ENCODE measurements around the gene BACH2.

DNA sequence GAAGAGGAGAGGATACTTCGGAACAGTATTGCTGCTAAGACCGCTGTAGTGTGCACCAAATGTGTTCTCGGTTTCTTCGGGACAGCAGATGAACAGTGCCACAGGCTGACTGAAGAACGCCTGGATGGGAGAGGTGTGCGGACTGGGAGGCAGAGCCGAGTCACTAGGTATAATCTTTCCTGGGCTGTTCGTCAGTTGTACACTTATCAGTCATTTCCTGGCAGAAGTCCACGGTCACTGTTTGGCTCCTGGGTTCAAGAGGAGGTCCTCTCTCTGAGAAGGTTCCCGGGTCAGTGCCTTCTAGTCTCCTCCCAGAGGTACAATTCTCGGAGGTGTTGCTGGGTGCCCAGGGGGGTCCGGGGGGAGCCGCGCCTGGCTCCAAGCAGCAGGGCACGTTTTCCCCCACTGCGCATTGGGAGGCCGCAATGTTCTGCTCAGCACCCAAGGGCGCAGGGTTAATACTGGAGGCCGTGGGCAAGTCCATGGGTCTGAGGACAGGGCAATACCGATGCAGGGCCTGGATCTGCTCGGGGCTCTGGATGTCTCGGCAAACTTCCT lies 364.3 kb downstream of the BACH2 start:
- TF ChIP-seq CREB1 (CRISPR knock-in tag; IDR thresholded peaks at IDR 0.05; ENCODE audit: low read depth) (no peak), POLR2AphosphoS5 (IDR thresholded peaks at IDR 0.05; ENCODE audit: low read depth) (no peak), EZH2 (IDR thresholded peaks at IDR 0.05; ENCODE audit: low read depth, unreplicated experiment) (no peak), EZH2phosphoT487 (IDR thresholded peaks at IDR 0.05; ENCODE audit: unreplicated experiment) (no peak)
- TF ChIP-seq, protein P1, sequence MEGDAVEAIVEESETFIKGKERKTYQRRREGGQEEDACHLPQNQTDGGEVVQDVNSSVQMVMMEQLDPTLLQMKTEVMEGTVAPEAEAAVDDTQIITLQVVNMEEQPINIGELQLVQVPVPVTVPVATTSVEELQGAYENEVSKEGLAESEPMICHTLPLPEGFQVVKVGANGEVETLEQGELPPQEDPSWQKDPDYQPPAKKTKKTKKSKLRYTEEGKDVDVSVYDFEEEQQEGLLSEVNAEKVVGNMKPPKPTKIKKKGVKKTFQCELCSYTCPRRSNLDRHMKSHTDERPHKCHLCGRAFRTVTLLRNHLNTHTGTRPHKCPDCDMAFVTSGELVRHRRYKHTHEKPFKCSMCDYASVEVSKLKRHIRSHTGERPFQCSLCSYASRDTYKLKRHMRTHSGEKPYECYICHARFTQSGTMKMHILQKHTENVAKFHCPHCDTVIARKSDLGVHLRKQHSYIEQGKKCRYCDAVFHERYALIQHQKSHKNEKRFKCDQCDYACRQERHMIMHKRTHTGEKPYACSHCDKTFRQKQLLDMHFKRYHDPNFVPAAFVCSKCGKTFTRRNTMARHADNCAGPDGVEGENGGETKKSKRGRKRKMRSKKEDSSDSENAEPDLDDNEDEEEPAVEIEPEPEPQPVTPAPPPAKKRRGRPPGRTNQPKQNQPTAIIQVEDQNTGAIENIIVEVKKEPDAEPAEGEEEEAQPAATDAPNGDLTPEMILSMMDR (conservative IDR thresholded peaks at IDR 0.05; ENCODE audit: low read depth in 2 of 2) = no peak

All from GM23338 (cell line).